Measurements from ENCODE around the gene TTN. TPM values are rescaled to one million over a fixed set of nuclear protein-coding genes. Genes with fewer than 3 reads are reported as not detected.

TTN gene
- total RNA-seq, 4 donors from 2014 or later, result 0.21 to 2.1 (median 0.76) TPM

DNA sequence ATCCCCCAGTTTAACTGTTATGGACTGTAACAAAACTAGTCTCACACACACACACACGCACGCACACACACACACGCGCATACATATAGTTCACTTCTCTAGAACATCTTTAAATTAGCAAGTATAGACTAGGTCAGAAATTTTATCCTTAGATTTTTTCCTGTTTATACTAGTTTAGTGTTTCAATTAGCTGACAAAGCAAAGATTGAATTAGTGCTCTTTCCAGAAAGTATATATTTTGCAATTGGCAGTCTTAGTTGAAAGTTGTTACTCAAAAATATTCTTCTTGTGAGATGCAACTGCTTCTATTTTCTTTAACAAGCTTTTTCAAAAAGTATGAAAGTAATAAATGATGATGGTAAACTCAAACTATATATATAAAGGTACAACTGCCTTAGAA lies 304.5 kb downstream of the TTN start:
- TF ChIP-seq, protein P1, sequence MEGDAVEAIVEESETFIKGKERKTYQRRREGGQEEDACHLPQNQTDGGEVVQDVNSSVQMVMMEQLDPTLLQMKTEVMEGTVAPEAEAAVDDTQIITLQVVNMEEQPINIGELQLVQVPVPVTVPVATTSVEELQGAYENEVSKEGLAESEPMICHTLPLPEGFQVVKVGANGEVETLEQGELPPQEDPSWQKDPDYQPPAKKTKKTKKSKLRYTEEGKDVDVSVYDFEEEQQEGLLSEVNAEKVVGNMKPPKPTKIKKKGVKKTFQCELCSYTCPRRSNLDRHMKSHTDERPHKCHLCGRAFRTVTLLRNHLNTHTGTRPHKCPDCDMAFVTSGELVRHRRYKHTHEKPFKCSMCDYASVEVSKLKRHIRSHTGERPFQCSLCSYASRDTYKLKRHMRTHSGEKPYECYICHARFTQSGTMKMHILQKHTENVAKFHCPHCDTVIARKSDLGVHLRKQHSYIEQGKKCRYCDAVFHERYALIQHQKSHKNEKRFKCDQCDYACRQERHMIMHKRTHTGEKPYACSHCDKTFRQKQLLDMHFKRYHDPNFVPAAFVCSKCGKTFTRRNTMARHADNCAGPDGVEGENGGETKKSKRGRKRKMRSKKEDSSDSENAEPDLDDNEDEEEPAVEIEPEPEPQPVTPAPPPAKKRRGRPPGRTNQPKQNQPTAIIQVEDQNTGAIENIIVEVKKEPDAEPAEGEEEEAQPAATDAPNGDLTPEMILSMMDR (IDR thresholded peaks at IDR 0.05), result no peak
- TF ChIP-seq POLR2A (IDR thresholded peaks at IDR 0.05) (no peak), POLR2AphosphoS5 (IDR thresholded peaks at IDR 0.05) (no peak), EP300 (IDR thresholded peaks at IDR 0.05) (no peak)
- no peak overlapping the region for H3K4me3 ChIP-seq
- peaks cover 70% of the 10 kb centered on the region for H3K36me3 ChIP-seq
- H3K9me3 ChIP-seq, result no peaks in the 10 kb centered on the region
- no peak for DNase-seq (ENCODE audit: low spot score in 2 of 2)
- no peaks in the 10 kb centered on the region for H3K27me3 ChIP-seq
- H3K27ac ChIP-seq, result no peak overlapping the region
- 98% methylated on average over 4 of the region's 4 CpGs for WGBS
- H3K4me1 ChIP-seq, result no peaks in the 10 kb centered on the region

DNA sequence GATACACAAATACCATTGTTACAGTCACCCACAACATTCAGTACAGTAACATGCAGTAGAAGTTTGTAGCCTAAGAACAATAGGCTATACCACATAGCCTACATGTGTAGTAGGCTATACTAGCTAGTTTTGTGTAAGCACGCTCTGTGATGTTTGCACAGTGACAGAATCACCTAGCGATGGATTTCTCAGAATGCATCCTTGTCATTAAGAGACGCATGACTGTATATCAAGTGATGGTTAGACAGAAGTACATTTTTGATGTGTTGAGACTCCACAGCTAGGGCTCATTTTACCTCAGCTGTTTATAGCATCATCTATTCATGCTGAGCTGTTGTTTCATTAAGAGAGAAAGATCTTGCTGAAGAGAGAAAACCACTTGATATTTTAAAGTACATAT lies 307.6 kb downstream of the TTN start:
- Histone ChIP-seq H3K4me1 (no peaks in the 10 kb centered on the region), H3K27me3 (no peaks in the 10 kb centered on the region), H3K9me3 (no peaks in the 10 kb centered on the region), H3K4me3 (no peak overlapping the region), H3K27ac (no peak overlapping the region), H3K36me3 (peaks cover 81% of the 10 kb centered on the region)
- DNase-seq (ENCODE audit: low spot score in 2 of 2), result no peak
- TF ChIP-seq POLR2A (IDR thresholded peaks at IDR 0.05), result no peak
- TF ChIP-seq, protein P1 (IDR thresholded peaks at IDR 0.05), result no peak
- TF ChIP-seq POLR2AphosphoS5 (IDR thresholded peaks at IDR 0.05), result no peak
- TF ChIP-seq EP300 (IDR thresholded peaks at IDR 0.05), result no peak
- WGBS, result 100% methylated on average over 3 of the region's 3 CpGs

DNA sequence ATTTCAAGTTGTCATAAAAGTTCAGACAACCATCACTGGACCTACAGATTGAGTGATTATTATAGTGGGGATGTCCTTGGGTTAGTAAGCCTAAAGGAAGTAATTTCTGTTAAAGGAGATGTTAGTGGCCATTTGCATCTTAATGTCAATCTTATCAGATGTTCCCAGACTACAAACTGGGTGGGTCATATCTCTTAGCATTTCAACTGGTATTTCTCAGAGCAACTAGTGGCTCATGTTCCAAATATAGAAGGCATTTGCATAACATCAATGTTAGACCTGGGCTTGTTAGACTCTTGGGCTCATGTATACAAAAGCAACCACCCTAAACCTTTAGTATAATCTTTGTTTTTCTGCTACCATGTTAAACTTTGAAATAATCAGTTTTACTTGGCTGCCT lies 309.1 kb downstream of the TTN start:
- TF ChIP-seq EP300 (IDR thresholded peaks at IDR 0.05) (no peak), POLR2AphosphoS5 (IDR thresholded peaks at IDR 0.05) (no peak), POLR2A (IDR thresholded peaks at IDR 0.05) (no peak)
- TF ChIP-seq, protein P1 (IDR thresholded peaks at IDR 0.05), result no peak
- DNase-seq (ENCODE audit: low spot score in 2 of 2), result no peak

GRCh38 chr2:178496049-178496448 lies 311.2 kb downstream of the TTN start:
- Histone ChIP-seq H3K9me3 (no peaks in the 10 kb centered on the region), H3K27me3 (no peaks in the 10 kb centered on the region), H3K4me1 (no peaks in the 10 kb centered on the region), H3K36me3 (peaks cover 75% of the 10 kb centered on the region), H3K27ac (no peak overlapping the region), H3K4me3 (no peak overlapping the region)
- TF ChIP-seq, protein P1 (IDR thresholded peaks at IDR 0.05), result no peak
- TF ChIP-seq EP300 (IDR thresholded peaks at IDR 0.05), result no peak
- TF ChIP-seq POLR2A (IDR thresholded peaks at IDR 0.05), result no peak
- no peak for TF ChIP-seq POLR2AphosphoS5 (IDR thresholded peaks at IDR 0.05)
- 75% methylated on average over 4 of the region's 4 CpGs for WGBS
- no peak for DNase-seq (ENCODE audit: low spot score in 2 of 2)

More for the DNA sequence above, 309.1 kb downstream of the TTN start:
- Histone ChIP-seq H3K27ac (no peak overlapping the region), H3K27me3 (no peaks in the 10 kb centered on the region), H3K9me3 (no peaks in the 10 kb centered on the region), H3K4me3 (no peak overlapping the region), H3K4me1 (no peaks in the 10 kb centered on the region), H3K36me3 (peaks cover 82% of the 10 kb centered on the region)

DNA sequence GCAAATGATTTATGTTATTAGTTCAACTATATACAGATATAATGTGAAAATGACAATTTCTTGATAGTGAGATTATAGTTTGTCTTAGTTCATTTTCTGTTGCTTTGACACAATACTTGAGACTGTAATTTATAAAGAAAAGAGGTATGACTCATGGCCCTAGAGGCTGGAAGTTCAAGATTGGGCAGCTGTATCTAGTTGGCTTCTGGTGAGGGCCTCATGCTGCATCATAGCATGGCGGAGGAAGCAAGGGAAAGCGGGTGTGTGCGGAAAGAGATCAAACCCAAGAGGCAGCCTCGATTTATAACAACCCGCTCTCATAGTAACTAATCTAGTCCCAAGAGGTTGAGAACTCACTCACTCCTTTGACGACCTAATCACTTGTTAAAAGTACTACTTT lies 315.6 kb downstream of the TTN start:
- no peak for DNase-seq (ENCODE audit: low spot score in 2 of 2)
- Histone ChIP-seq H3K27me3 (no peaks in the 10 kb centered on the region), H3K4me3 (no peak overlapping the region), H3K36me3 (peaks cover 55% of the 10 kb centered on the region), H3K4me1 (no peaks in the 10 kb centered on the region), H3K27ac (no peak overlapping the region), H3K9me3 (no peaks in the 10 kb centered on the region)
- TF ChIP-seq POLR2AphosphoS5 (IDR thresholded peaks at IDR 0.05) (no peak), EP300 (IDR thresholded peaks at IDR 0.05) (no peak), POLR2A (IDR thresholded peaks at IDR 0.05) (no peak)
- TF ChIP-seq, protein P1 (IDR thresholded peaks at IDR 0.05), result no peak
- WGBS, result 78% methylated on average over 6 of the region's 6 CpGs

Data from suprapubic skin (tissue), 4 donors.